GM23248 (cell line): ENCODE results near the gene ATP10A.

ENCODE experiments used
- EZH2 ChIP-seq: fragments of 200-600 bp; sonication (generic); IDR thresholded peaks from 2 replicates; pipeline ENCODE4 v1.6.1; 2018; ENCODE audit warnings: antibody characterized with exemption, mild to moderate bottlenecking; ENCODE audit not compliant: insufficient read depth, poor library complexity, severe bottlenecking
- EZH2phosphoT487 ChIP-seq: fragments of 200-600 bp; sonication (generic); IDR thresholded peaks from 2 replicates; pipeline ENCODE4 v1.6.1; 2018; ENCODE audit warnings: antibody characterized with exemption, moderate library complexity, mild to moderate bottlenecking, low read depth; ENCODE audit not compliant: insufficient read depth

DNA sequence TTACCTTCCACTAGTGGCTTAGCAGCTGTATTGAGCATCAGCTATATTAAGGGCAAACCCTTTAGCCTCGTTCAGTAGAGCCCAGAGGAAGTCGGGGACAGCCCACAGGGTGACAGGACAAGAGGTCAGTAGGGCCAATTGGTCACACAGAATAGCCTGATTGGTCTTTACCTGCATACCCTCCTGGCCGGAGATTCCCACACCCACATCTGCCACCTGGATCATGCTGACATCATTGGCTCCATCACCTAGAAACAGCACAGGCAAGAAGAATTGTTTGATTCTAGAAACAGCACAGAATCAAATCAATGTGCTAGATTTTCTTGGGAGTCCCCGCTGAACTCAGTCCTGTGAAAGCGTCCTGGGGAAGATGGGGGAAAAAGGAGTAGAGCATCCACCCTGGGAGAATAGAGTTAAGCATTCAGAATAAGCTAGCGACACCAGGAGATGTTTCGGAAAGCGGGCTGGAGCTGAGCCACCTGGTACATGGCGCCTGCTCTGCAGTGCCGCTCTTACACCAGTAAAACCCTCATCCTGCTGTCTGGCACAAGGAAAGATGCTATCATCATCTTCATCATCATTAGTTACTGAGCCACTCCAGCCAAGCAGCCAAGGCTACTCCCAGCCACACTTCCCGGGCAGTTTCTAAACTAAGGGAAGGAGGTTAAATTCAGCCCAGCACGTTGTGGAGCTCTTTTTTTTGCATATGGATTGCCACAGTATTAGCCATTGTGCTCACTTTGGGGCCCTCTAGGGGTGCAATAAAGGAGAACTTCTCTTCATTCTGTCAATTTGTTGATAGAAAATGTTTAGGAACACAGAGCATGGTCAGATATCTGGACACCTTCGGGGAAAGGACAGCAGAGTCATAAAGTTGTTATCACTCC lies 171.3 kb downstream of the ATP10A start:
- TF ChIP-seq EZH2phosphoT487 (no peak), EZH2 (no peak)
